GM10266 (cell line): ENCODE data around the gene TEX53.

Experiments used
- DNase-seq: peaks from one replicate; pipeline ENCODE4 v3.0.0; 2012; ENCODE audit errors: extremely low spot score
- CTCF ChIP-seq: IDR thresholded peaks from 2 replicates; pipeline ENCODE4 v1.5.1; 2012; ENCODE audit warnings: mild to moderate bottlenecking, low read depth; ENCODE audit not compliant: control insufficient read depth, insufficient read depth; ENCODE audit errors: missing control alignments

TEX53 gene

GRCh38 chr9:114614373-114614772 is 43.2 kb downstream of the TEX53 start:
- no peak for DNase-seq
- no peak for TF ChIP-seq CTCF

GRCh38 chr9:114613919-114614318 is 43.7 kb downstream of the TEX53 start:
- TF ChIP-seq CTCF: no peak
- DNase-seq: no peak

GRCh38 chr9:114613087-114613486 is 44.5 kb downstream of the TEX53 start:
- TF ChIP-seq CTCF: no peak
- DNase-seq: no peak

GRCh38 chr9:114612272-114612923 is 45.2 kb downstream of the TEX53 start:
- no peak for DNase-seq

GRCh38 chr9:114611516-114612271 is 45.9 kb downstream of the TEX53 start:
- no peak for TF ChIP-seq CTCF
- peak; percentile 67 for DNase-seq

More at GRCh38 chr9:114612272-114612923, 45.2 kb downstream of the TEX53 start:
- TF ChIP-seq CTCF: no peak

GRCh38 chr9:114608525-114608796 is 49.1 kb downstream of the TEX53 start:
- no peak for DNase-seq
- no peak for TF ChIP-seq CTCF

- peak; percentile 48 for DNase-seq
- no peak for TF ChIP-seq CTCF
Measured at GRCh38 chr9:114607671-114608524, 49.7 kb downstream of the TEX53 start.
